ENCODE results near the gene ASB2.

DNA sequence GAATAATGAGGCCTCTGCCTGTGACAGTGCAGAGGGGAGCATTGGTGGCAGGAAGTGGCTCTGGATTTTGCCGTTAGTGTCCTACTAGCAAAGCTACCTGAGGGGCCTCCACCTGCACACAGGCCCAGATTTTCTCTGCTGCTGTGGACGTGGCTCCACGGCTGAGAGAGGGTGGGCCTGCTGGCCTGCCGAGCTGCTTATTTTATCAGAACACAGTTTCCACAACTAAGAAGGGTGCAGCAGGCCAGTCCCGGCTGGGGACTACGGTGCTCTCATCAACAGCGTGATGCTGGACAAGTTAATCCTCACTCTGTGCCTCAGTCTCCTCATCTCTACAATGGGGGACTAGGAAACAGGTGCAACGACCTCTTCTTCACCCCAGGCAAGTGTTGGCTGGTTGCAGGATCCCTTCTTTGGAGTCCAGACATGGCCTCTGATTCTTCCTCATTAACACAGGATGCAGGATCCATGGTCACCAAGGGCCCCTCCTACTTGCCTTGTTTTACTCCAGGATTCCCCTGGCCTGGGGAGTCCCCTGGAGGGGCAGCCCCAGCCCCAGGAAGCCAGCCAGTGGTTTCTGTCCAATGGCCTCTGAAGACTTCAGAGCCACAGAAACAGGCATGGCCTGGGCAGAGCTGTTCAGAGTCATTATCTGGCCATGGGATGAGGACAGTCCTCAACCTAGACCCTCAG is 45.9 kb downstream of the ASB2 start:
- TF ChIP-seq, protein P1, sequence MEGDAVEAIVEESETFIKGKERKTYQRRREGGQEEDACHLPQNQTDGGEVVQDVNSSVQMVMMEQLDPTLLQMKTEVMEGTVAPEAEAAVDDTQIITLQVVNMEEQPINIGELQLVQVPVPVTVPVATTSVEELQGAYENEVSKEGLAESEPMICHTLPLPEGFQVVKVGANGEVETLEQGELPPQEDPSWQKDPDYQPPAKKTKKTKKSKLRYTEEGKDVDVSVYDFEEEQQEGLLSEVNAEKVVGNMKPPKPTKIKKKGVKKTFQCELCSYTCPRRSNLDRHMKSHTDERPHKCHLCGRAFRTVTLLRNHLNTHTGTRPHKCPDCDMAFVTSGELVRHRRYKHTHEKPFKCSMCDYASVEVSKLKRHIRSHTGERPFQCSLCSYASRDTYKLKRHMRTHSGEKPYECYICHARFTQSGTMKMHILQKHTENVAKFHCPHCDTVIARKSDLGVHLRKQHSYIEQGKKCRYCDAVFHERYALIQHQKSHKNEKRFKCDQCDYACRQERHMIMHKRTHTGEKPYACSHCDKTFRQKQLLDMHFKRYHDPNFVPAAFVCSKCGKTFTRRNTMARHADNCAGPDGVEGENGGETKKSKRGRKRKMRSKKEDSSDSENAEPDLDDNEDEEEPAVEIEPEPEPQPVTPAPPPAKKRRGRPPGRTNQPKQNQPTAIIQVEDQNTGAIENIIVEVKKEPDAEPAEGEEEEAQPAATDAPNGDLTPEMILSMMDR (conservative IDR thresholded peaks at IDR 0.05; ENCODE audit: low read depth, low read length) = no peak
- TF ChIP-seq, protein P2, sequence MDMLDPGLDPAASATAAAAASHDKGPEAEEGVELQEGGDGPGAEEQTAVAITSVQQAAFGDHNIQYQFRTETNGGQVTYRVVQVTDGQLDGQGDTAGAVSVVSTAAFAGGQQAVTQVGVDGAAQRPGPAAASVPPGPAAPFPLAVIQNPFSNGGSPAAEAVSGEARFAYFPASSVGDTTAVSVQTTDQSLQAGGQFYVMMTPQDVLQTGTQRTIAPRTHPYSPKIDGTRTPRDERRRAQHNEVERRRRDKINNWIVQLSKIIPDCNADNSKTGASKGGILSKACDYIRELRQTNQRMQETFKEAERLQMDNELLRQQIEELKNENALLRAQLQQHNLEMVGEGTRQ (IDR thresholded peaks at IDR 0.05; ENCODE audit: low read depth, low read length) = no peak
- TF ChIP-seq POLR2A (IDR thresholded peaks at IDR 0.05; ENCODE audit: low read depth, low read length) (no peak), CHD1 (IDR thresholded peaks at IDR 0.05; ENCODE audit: low read depth, low read length) (no peak), RFX5 (IDR thresholded peaks at IDR 0.05; ENCODE audit: low read depth, low read length) (no peak), RCOR1 (IDR thresholded peaks at IDR 0.05; ENCODE audit: insufficient replicate concordance, low read length) (no peak)

Data from IMR-90 (cell line).